Memory B cell (primary cell): ENCODE results near the gene ITPKC.
A peak's percentile ranks its signal among the peaks of the same experiment; 100 is the strongest.
"Not testable (repeated sequence)": the region's sequence is repeated elsewhere in the genome, so short reads cannot be mapped to it uniquely, and the experiment has no call there.

Experiments
- ATAC-seq: fragments of 150-1000 bp; cut with Tn5 transposase; 2 replicates; pipeline ENCODE4 v1.10.0; 2021; ENCODE audit warnings: low read depth, mild to moderate bottlenecking, moderate library complexity
- DNase-seq, 2 donors: peaks; one replicate each; pipeline ENCODE4 v3.0.0; 2022; ENCODE audit warnings: low spot score in 2 of 2
- H3K27ac Mint-ChIP-seq: one replicate; pipeline ENCODE4 v1.8.0; 2022; ENCODE audit warnings: mild to moderate bottlenecking, moderate library complexity, mixed read lengths
- H3K27me3 Mint-ChIP-seq: one replicate; pipeline ENCODE4 v1.8.0; 2022; ENCODE audit warnings: mixed read lengths
- H3K36me3 Mint-ChIP-seq: one replicate; pipeline ENCODE4 v1.8.0; 2022; ENCODE audit warnings: mild to moderate bottlenecking, mixed read lengths
- H3K4me1 Mint-ChIP-seq: one replicate; pipeline ENCODE4 v1.8.0; 2022; ENCODE audit warnings: mixed read lengths
- H3K4me3 Mint-ChIP-seq: one replicate; pipeline ENCODE4 v1.8.0; 2022; ENCODE audit warnings: mild to moderate bottlenecking, moderate library complexity, mixed read lengths
- H3K9me3 Mint-ChIP-seq: one replicate; pipeline ENCODE4 v1.8.0; 2022; ENCODE audit warnings: mixed read lengths

Gene ITPKC

GRCh38 chr19:40766385-40766784 is 49.5 kb downstream of the ITPKC start:
- H3K9me3 Mint-ChIP-seq, DNase-seq, ATAC-seq, H3K4me3 Mint-ChIP-seq, H3K27ac Mint-ChIP-seq, H3K27me3 Mint-ChIP-seq: not testable (repeated sequence)
- peaks cover 13% of the 10 kb centered on the region for H3K4me1 Mint-ChIP-seq
- H3K36me3 Mint-ChIP-seq, result peaks cover 44% of the 10 kb centered on the region

DNA sequence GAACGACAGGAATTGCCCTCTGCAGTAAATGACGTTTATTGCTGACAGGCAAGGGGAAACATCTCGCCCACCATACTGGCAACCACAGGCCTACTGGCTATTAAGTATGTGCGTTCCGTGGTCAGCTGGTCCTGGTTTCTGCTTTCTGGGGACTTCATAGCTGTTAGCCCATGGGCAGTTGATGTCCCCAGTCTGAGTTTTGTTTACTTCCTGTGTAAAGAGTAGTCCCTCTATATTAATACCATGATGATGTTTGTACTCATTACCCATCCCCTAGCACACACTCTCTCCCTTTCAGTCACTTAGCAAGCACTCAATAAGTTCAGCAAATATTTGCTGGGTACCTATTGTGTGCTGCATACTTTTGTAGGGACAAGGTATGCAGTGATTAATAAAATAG is 52.0 kb downstream of the ITPKC start:
- Mint-ChIP-seq H3K27me3 (no peaks in the 10 kb centered on the region), H3K4me3 (no peak overlapping the region), H3K27ac (no peak overlapping the region), H3K36me3 (peaks cover 27% of the 10 kb centered on the region), H3K9me3 (peaks cover 4% of the 10 kb centered on the region), H3K4me1 (peaks cover 10% of the 10 kb centered on the region)
- ATAC-seq (no peak), DNase-seq (no peak)

- not testable (repeated sequence) for DNase-seq, H3K4me3 Mint-ChIP-seq, H3K27ac Mint-ChIP-seq, H3K27me3 Mint-ChIP-seq, H3K9me3 Mint-ChIP-seq
- Mint-ChIP-seq H3K36me3 (peaks cover 16% of the 10 kb centered on the region), H3K4me1 (peaks cover 17% of the 10 kb centered on the region)
- peak; percentile 27 for ATAC-seq
Measured at GRCh38 chr19:40771101-40771862, 54.4 kb downstream of the ITPKC start.

- peak within 1 kb of the TSS; percentile 36 for H3K27ac Mint-ChIP-seq
- peaks cover 32% of the 10 kb centered on the region for H3K4me1 Mint-ChIP-seq
- H3K9me3 Mint-ChIP-seq, result peaks cover 4% of the 10 kb centered on the region
- H3K36me3 Mint-ChIP-seq, result peaks cover 9% of the 10 kb centered on the region
- no peaks in the 10 kb centered on the region for H3K27me3 Mint-ChIP-seq
- DNase-seq (no peak), ATAC-seq (no peak)
- peak within 1 kb of the TSS; percentile 43 for H3K4me3 Mint-ChIP-seq
Measured at GRCh38 chr19:40774916-40775631, 58.2 kb downstream of the ITPKC start, which contains the start of gene MIA. TSS of gene MIA (plus strand) at chr19:40775521. CDS start at chr19:40775543, 22 bp downstream.

- no peak for ATAC-seq
- DNase-seq, result no peak
- Mint-ChIP-seq H3K27ac (peak overlapping the region; percentile 36), H3K4me1 (peaks cover 34% of the 10 kb centered on the region), H3K27me3 (no peaks in the 10 kb centered on the region), H3K9me3 (peaks cover 1% of the 10 kb centered on the region), H3K4me3 (peak overlapping the region; percentile 43), H3K36me3 (peaks cover 12% of the 10 kb centered on the region)
Measured at GRCh38 chr19:40775632-40776022, 58.7 kb downstream of the ITPKC start.

DNA sequence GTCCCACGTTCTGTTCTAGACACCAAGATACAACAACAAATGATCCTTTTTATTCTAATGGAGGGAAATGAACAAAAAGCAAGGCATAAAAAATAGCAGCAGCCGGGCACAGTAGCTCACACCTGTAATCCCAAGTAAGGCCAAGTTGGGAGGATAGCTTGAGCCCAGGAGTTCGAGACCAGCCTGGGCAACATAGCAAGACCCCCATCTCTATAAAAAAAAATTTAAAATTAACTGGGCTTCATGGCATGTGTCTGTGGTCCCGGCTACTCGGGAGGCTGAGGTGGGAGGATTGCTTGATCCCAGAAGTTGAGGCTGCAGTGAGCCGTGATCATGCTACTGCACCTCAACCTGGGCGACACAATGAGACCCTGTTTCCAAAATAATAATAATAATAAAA is 59.5 kb downstream of the ITPKC start:
- H3K27me3 Mint-ChIP-seq, result no peaks in the 10 kb centered on the region
- no peak for DNase-seq
- ATAC-seq, result no peak
- H3K27ac Mint-ChIP-seq, result peak overlapping the region; percentile 95
- peaks cover 1% of the 10 kb centered on the region for H3K9me3 Mint-ChIP-seq
- no peak overlapping the region for H3K4me3 Mint-ChIP-seq
- peaks cover 16% of the 10 kb centered on the region for H3K36me3 Mint-ChIP-seq
- peaks cover 37% of the 10 kb centered on the region for H3K4me1 Mint-ChIP-seq

GRCh38 chr19:40776932-40777644 is 60.2 kb downstream of the ITPKC start:
- Mint-ChIP-seq H3K27me3 (no peaks in the 10 kb centered on the region), H3K9me3 (no peaks in the 10 kb centered on the region), H3K36me3 (peaks cover 18% of the 10 kb centered on the region), H3K4me3 (peak overlapping the region; percentile 91), H3K4me1 (peaks cover 41% of the 10 kb centered on the region), H3K27ac (peak overlapping the region; percentile 95)
- peak; percentile 32 to 90 for DNase-seq
- peak; percentile 63 for ATAC-seq

GRCh38 chr19:40777645-40777936 is 60.7 kb downstream of the ITPKC start:
- H3K27ac Mint-ChIP-seq, result peak overlapping the region; percentile 95
- no peaks in the 10 kb centered on the region for H3K9me3 Mint-ChIP-seq
- H3K36me3 Mint-ChIP-seq, result peaks cover 20% of the 10 kb centered on the region
- peaks cover 43% of the 10 kb centered on the region for H3K4me1 Mint-ChIP-seq
- H3K27me3 Mint-ChIP-seq, result no peaks in the 10 kb centered on the region
- no peak for ATAC-seq
- peak overlapping the region; percentile 91 for H3K4me3 Mint-ChIP-seq
- peak in 1 of 2 donors; percentile 82 for DNase-seq

DNA sequence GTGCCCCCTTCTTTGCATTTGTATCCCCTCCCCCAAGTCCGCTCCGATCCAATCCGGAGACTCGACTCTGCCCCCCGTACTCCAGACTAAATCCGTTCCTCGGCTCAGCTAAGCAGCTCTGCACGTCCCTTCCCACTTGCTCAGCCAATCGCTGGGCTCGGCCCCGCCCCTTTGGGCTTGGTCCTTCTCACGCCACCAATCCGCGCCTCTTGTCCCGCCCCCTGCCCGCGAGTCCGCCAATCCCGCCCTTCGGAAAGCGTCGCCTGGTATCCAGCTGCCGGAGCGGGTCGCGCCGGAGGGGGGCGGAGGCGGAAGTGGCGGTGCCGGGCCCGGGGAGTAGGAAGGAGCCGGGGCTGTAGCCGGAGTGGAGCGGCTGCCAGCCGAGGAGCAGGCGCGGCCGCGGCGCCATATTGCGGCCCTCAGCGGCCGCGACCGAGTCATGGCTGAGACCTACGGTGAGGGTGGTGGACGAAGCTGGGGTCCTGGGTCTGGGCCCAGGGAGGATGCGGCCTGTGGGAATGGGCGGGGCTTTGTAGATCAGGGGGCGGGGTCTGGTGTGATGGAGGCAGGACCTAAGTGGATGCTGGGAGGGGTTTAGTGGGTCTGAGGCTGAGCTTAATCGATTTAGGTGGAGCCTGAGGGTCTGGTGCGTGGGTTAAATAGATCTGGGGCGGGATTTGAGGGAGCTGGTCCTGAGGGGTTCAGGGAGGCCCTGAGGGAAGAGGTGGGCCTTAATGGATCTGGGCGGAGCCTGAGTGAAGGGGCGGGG is 61.2 kb downstream of the ITPKC start, which contains the start of gene RAB4B:
Gene RAB4B (plus strand): TSS at position 311 of the 769 bp plus-strand sequence. CDS start 129 bp downstream, at position 440.
- H3K27me3 Mint-ChIP-seq, result no peaks in the 10 kb centered on the region
- peak within 1 kb of the TSS; percentile 95 for H3K27ac Mint-ChIP-seq
- peak within 1 kb of the TSS; percentile 91 for H3K4me3 Mint-ChIP-seq
- H3K4me1 Mint-ChIP-seq, result peaks cover 43% of the 10 kb centered on the region
- DNase-seq (peak; percentile 95 to 99), ATAC-seq (peak; percentile 72)
- peaks cover 20% of the 10 kb centered on the region for H3K36me3 Mint-ChIP-seq
- no peaks in the 10 kb centered on the region for H3K9me3 Mint-ChIP-seq

DNA sequence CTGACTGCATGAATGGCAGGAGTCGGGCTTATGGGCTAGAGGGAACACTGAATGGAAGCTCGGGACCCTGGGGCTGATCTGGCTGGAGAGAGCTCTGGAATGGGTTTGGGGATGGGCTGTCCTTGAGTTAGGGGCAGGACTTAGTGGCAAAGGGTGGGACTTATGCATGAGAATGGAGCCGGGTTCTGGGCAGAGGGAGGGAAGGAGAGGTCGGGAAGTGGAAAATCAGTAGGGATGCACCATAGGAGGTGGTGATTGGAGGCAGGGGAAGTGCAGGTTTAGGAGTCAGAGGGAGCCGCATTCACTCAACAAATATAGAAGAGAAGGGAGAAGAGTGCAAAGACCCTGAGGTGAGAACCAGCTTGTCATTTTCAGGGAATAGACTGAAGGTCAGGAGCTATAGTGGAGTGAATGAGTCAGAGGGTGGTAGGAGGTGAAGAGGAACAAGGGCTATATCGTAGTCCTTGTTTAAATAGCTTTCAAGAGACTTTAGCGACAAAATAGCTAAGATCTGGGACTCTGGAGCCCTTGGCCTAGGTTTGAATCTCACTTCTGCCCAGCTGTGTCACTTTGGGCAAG is 61.9 kb downstream of the ITPKC start:
- H3K4me3 Mint-ChIP-seq, result peak overlapping the region; percentile 91
- H3K36me3 Mint-ChIP-seq, result peaks cover 23% of the 10 kb centered on the region
- H3K27ac Mint-ChIP-seq, result peak overlapping the region; percentile 95
- H3K9me3 Mint-ChIP-seq, result no peaks in the 10 kb centered on the region
- peaks cover 47% of the 10 kb centered on the region for H3K4me1 Mint-ChIP-seq
- DNase-seq (no peak), ATAC-seq (no peak)
- H3K27me3 Mint-ChIP-seq, result no peaks in the 10 kb centered on the region

DNA sequence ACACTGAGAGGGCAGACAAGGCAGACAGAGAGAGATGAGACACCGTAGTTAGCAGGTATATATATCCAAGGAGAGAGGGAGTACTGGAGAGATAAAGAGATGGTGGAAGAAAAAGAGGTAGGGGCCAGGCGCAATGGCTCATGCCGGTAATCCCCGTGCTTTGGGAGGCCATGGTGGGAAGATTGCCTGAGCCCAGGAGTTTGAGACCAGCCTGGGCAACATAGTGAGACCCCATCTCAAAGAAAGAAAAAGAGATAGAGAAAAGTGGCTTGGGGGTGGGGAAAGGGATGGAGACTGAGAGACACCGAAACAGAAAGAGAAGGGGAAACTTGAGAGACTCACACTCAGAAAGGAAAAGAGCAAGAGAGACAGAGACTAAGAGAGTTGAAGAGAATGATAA is 63.7 kb downstream of the ITPKC start:
- no peak for DNase-seq
- Mint-ChIP-seq H3K27ac (peak overlapping the region; percentile 46), H3K36me3 (peaks cover 25% of the 10 kb centered on the region), H3K4me1 (peaks cover 46% of the 10 kb centered on the region), H3K27me3 (no peaks in the 10 kb centered on the region), H3K4me3 (no peak overlapping the region), H3K9me3 (no peaks in the 10 kb centered on the region)
- no peak for ATAC-seq

GRCh38 chr19:40781140-40781539 is 64.2 kb downstream of the ITPKC start:
- Mint-ChIP-seq H3K27me3 (no peaks in the 10 kb centered on the region), H3K36me3 (peaks cover 29% of the 10 kb centered on the region), H3K27ac (peak overlapping the region; percentile 46), H3K4me3 (no peak overlapping the region), H3K9me3 (no peaks in the 10 kb centered on the region), H3K4me1 (peaks cover 45% of the 10 kb centered on the region)
- no peak for DNase-seq
- no peak for ATAC-seq

DNA sequence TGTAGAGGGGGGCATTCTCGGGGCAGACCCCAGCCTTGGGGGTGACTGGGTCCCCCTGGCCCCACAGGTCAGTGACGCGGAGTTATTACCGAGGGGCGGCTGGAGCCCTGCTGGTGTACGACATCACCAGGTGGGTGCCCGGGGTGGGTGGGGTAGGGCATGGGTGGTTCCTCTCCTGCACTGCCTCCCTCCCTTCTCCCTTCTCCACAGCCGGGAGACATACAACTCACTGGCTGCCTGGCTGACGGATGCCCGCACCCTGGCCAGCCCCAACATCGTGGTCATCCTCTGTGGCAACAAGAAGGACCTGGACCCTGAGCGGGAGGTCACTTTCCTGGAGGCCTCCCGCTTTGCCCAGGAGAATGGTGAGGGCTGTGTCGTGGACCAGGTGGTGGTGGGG is 66.8 kb downstream of the ITPKC start:
- H3K4me1 Mint-ChIP-seq, result peaks cover 37% of the 10 kb centered on the region
- no peak overlapping the region for H3K4me3 Mint-ChIP-seq
- H3K9me3 Mint-ChIP-seq, result no peaks in the 10 kb centered on the region
- H3K27ac Mint-ChIP-seq, result no peak overlapping the region
- ATAC-seq, result no peak
- peaks cover 47% of the 10 kb centered on the region for H3K36me3 Mint-ChIP-seq
- no peak for DNase-seq
- H3K27me3 Mint-ChIP-seq, result no peaks in the 10 kb centered on the region
